Chondrocyte (in vitro differentiated cells): ENCODE data around the gene PLXNA4. TPM values are rescaled to one million over a fixed set of nuclear protein-coding genes. Genes with fewer than 3 reads are reported as not detected.
A peak's percentile ranks its signal among the peaks of the same experiment; 100 is the strongest.

ENCODE experiments used
- DNase-seq: peaks from one replicate; pipeline ENCODE4 v3.0.0; 2021; ENCODE audit warnings: mixed read lengths, low spot score
- H3K27ac Mint-ChIP-seq: one replicate; pipeline ENCODE4 v1.8.0; 2021; ENCODE audit warnings: mild to moderate bottlenecking, moderate library complexity, mixed read lengths; ENCODE audit not compliant: unreplicated experiment
- H3K27me3 Mint-ChIP-seq: 2 replicates; pipeline ENCODE4 v1.8.0; 2021; ENCODE audit warnings: low read depth, mixed read lengths
- H3K36me3 Mint-ChIP-seq: 2 replicates; pipeline ENCODE4 v1.8.0; 2021; ENCODE audit warnings: low read depth, mixed read lengths
- H3K4me1 Mint-ChIP-seq: 2 replicates; pipeline ENCODE4 v1.8.0; 2021; ENCODE audit warnings: low read depth, mild to moderate bottlenecking, mixed read lengths
- H3K4me3 Mint-ChIP-seq: one replicate; pipeline ENCODE4 v1.8.0; 2021; ENCODE audit warnings: mild to moderate bottlenecking, moderate library complexity, mixed read lengths; ENCODE audit not compliant: unreplicated experiment
- H3K9me3 Mint-ChIP-seq: 2 replicates; pipeline ENCODE4 v1.8.0; 2021; ENCODE audit warnings: low read depth, mixed read lengths
- CTCF ChIP-seq: fragments of 200-600 bp; sonication (generic); IDR thresholded peaks from 2 replicates; pipeline ENCODE4 v1.5.0; 2021; ENCODE audit warnings: antibody characterized with exemption, mild to moderate bottlenecking, moderate library complexity
- total RNA-seq: library from RNA; stranded (reverse); gene quantifications from 3 replicates; pipeline ENCODE4 v1.2.1, GENCODE V29; 2021

PLXNA4 gene
- total RNA-seq, 1 donor from 2014 or later, result 11.3 TPM

GRCh38 chr7:132154695-132155471 lies 421.4 kb downstream of the PLXNA4 start:
- Mint-ChIP-seq H3K4me3 (no peak overlapping the region), H3K4me1 (no peaks in the 10 kb centered on the region), H3K27me3 (no peaks in the 10 kb centered on the region), H3K27ac (no peak overlapping the region), H3K36me3 (peaks cover 20% of the 10 kb centered on the region), H3K9me3 (no peaks in the 10 kb centered on the region)
- no peak for DNase-seq
- TF ChIP-seq CTCF, result no peak

- Mint-ChIP-seq H3K36me3 (peaks cover 19% of the 10 kb centered on the region), H3K4me3 (no peak overlapping the region), H3K27me3 (no peaks in the 10 kb centered on the region), H3K4me1 (no peaks in the 10 kb centered on the region), H3K9me3 (no peaks in the 10 kb centered on the region), H3K27ac (no peak overlapping the region)
- peak; percentile 52 for TF ChIP-seq CTCF
- DNase-seq, result no peak
Measured at GRCh38 chr7:132154248-132154647, 422.0 kb downstream of the PLXNA4 start.

- Mint-ChIP-seq H3K4me3 (no peak overlapping the region), H3K27ac (no peak overlapping the region), H3K27me3 (no peaks in the 10 kb centered on the region), H3K36me3 (peaks cover 10% of the 10 kb centered on the region), H3K9me3 (no peaks in the 10 kb centered on the region), H3K4me1 (no peaks in the 10 kb centered on the region)
- no peak for DNase-seq
- TF ChIP-seq CTCF, result no peak
Measured at GRCh38 chr7:132152131-132152889, 424.0 kb downstream of the PLXNA4 start.

GRCh38 chr7:132150711-132151110 lies 425.6 kb downstream of the PLXNA4 start:
- TF ChIP-seq CTCF, result no peak

GRCh38 chr7:132149436-132150304 lies 426.6 kb downstream of the PLXNA4 start:
- Mint-ChIP-seq H3K36me3 (peaks cover 7% of the 10 kb centered on the region), H3K27ac (no peak overlapping the region), H3K4me3 (no peak overlapping the region), H3K4me1 (peaks cover 13% of the 10 kb centered on the region), H3K27me3 (no peaks in the 10 kb centered on the region), H3K9me3 (no peaks in the 10 kb centered on the region)
- TF ChIP-seq CTCF, result no peak
- no peak for DNase-seq

More at GRCh38 chr7:132150711-132151110, 425.6 kb downstream of the PLXNA4 start:
- Mint-ChIP-seq H3K4me1 (peaks cover 6% of the 10 kb centered on the region), H3K9me3 (no peaks in the 10 kb centered on the region), H3K27me3 (no peaks in the 10 kb centered on the region), H3K36me3 (peaks cover 6% of the 10 kb centered on the region), H3K4me3 (no peak overlapping the region), H3K27ac (no peak overlapping the region)
- no peak for DNase-seq
